ENCODE data around the gene ARL4D.
A peak's percentile ranks its signal among the peaks of the same experiment; 100 is the strongest.

The ARL4D gene

GRCh38 chr17:43418441-43419374, 19.9 kb downstream of the ARL4D start (continued):
- TF ChIP-seq ZNF335 (tag by site-specific recombination; conservative IDR thresholded peaks at IDR 0.05) (peak; percentile 55), ZNF37A (tag by site-specific recombination; IDR thresholded peaks at IDR 0.05) (no peak), GLIS1 (tag by site-specific recombination; IDR thresholded peaks at IDR 0.05) (peak; percentile 62), GLI2 (tag by site-specific recombination; IDR thresholded peaks at IDR 0.05; ENCODE audit: borderline replicate concordance, low read depth) (no peak), ZSCAN4 (tag by site-specific recombination; IDR thresholded peaks at IDR 0.05) (no peak), REPIN1 (tag by site-specific recombination; IDR thresholded peaks at IDR 0.05; ENCODE audit: low read depth) (no peak), KLF17 (tag by site-specific recombination; IDR thresholded peaks at IDR 0.05) (no peak), RBAK (tag by site-specific recombination; IDR thresholded peaks at IDR 0.05) (no peak), MEIS1 (CRISPR knock-in tag; IDR thresholded peaks at IDR 0.05; ENCODE audit: borderline replicate concordance) (no peak), TSHZ1 (tag by site-specific recombination; IDR thresholded peaks at IDR 0.05; ENCODE audit: borderline replicate concordance) (no peak), ZNF214 (tag by site-specific recombination; IDR thresholded peaks at IDR 0.05; ENCODE audit: borderline replicate concordance) (no peak), ZIC2 (tag by site-specific recombination; IDR thresholded peaks at IDR 0.05) (peak; percentile 80), ZNF280D (tag by site-specific recombination; IDR thresholded peaks at IDR 0.05) (no peak), ZSCAN16 (tag by site-specific recombination; IDR thresholded peaks at IDR 0.05) (no peak), WT1 (tag by site-specific recombination; IDR thresholded peaks at IDR 0.05) (peak; percentile 58; the same call in 1 of the 2 replicates), HOXA7 (CRISPR knock-in tag; IDR thresholded peaks at IDR 0.05; ENCODE audit: borderline replicate concordance) (no peak), ZNF785 (tag by site-specific recombination; IDR thresholded peaks at IDR 0.05) (no peak), ZSCAN23 (tag by site-specific recombination; IDR thresholded peaks at IDR 0.05) (no peak), ZNF560 (tag by site-specific recombination; IDR thresholded peaks at IDR 0.05; ENCODE audit: borderline replicate concordance) (no peak), TCF7L2 (IDR thresholded peaks at IDR 0.05; ENCODE audit: borderline replicate concordance, low read depth, low read length) (no peak), INSM2 (tag by site-specific recombination; IDR thresholded peaks at IDR 0.05) (0 out of 2 replicates have a peak, but pooled peaks have one; percentile 4), ZNF621 (tag by site-specific recombination; IDR thresholded peaks at IDR 0.05) (no peak), ZNF521 (tag by site-specific recombination; IDR thresholded peaks at IDR 0.05) (no peak), GLIS2 (tag by site-specific recombination; IDR thresholded peaks at IDR 0.05) (peak; percentile 37; the same call in 1 of the 2 replicates), ZNF768 (tag by site-specific recombination; IDR thresholded peaks at IDR 0.05) (no peak)

All from HEK293 (cell line).